Fibroblast of skin of right biceps (primary cell): Measurements from ENCODE around the gene RPL37.
"Not testable (repeated sequence)": the region's sequence is repeated elsewhere in the genome, so short reads cannot be mapped to it uniquely, and the experiment has no call there.

Experiments
- DNase-seq: peaks from one replicate; pipeline ENCODE4 v3.0.0-alpha.2; 2013

RPL37 gene

DNA sequence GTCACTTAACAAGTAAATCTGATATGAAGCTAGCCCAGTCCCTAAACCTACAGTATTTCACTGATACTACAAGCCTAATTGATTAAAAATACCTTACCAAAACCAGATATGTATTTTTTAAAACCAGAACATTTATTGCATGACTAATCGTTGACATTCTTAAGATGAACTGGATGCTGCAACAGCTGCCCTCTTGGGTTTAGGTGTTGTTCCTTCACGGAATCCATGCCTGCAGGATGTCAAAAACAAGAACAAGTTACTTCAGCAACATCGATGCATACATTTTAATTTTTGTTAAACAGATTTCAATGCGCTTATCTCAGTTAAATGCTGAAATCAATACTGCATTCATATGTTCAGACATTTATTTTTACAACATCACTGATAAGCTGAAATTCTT, 2.7 kb downstream of the RPL37 start:
- DNase-seq: no peak

DNA sequence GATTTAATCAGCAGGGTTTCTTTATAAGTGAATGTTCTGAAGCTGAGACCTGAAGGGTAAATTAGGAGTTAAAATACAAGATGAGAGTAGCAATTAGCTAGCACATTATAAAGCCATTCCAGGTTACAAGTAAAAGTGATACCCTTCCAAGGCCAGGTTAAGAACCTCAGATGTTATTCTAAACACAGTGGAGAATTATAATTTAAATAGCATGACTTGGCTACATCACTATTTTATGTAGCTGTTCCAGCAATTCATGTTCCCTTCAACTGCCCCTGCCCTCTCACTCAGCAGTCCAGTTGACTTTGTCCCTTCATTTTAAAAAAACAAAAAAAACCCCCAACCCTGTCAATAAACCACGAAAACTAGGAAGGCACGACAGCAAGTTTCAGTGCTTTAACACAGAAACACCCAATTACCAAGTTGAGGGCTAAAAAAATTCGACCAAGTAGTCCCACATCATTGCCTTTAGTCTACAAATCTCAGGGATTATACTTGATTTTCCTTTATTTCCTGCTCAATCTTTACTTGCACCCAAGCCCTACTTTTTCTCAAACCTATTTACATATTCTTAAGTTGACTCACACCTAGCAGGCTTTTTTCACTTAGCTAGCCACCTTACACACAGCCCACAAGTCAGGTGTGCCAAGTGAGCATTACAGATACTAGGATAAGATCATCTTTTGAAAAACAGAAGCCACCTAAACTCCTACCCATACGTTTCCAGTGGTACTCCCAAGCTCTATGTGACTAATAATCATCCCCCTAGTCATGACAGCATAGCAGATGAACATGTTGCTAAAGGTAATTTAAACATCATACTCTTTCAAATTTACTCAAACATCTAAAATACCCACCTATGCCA, 3.4 kb downstream of the RPL37 start:
- no peak for DNase-seq

DNA sequence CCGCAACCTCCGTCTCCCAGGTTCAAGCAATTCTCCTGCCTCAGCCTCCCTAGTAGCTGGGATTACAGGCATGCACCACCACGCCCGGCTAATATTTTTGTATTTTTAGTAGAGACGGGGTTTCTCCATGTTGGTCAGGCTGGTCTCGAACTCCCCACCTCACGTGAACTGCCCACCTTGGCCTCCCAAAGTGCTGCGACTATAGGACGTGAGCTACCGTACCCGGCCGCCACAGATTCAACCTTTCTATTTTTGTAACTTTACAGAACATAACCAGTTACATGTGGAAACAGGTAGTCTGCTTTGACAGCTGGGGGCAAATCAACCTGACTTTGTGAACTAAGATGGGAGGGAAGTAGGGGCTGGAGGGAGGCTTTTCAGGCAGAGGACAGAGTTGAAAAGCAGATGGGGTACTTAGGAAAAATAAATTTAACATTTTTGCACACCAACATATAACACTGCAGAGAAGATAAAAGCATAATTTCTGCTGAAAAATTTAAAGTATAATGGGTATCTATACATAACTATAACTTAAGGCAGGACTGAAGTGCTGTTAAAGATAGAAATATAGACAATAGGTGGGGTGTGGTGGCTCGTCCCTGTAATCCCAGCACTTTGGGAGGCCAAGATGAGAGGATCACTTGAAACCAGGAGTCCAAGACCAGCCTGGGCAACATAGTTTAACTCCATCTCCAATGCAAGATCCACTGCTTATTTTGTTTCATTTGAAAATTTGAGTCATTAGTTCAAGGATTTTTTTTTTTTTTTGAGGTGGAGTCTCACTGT, 5.1 kb downstream of the RPL37 start:
- DNase-seq: no peak

DNA sequence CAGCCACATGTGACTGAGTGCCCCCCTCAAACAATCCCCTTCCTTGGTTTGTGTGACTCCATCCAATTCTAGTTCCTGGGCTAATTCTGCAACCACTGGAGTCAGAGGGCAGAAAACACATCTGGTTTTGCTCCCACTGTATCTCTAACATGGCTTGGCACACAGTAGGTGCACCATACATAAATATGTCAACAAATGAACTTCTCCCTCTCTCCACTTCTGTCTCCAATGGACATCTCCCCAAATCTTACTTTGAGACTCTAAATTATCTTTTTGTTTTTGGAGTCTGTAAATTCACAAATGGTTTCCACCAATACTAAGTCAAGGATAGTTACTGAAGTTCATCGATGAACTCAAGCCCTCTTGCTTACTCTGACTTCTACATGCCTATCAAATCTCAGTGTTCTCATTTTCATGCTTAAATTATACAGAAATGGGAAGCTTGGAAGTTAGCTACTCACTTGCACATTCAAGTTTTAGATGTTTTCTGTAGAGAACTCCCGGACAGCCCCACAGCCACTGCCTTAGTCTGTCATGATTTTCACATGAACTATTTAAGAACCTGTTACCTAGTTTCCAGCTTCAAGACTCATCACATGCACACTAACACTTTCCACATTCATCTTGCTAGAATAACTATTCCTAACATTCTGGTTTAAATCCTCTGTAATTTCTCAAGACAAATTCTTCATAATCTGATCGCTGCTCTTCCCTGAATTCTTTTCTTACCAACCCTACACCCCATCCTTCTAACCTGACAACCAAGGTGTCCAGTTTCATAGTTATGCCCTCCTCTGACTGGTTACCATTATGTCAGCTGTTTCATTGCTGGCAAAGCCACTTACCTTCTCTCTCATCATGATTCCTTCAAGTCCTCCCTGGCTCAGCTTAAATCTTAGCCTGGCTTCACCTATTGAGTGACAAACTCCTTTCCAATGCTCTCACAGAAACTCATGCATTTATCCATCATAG, 6.0 kb downstream of the RPL37 start:
- no peak for DNase-seq

DNA sequence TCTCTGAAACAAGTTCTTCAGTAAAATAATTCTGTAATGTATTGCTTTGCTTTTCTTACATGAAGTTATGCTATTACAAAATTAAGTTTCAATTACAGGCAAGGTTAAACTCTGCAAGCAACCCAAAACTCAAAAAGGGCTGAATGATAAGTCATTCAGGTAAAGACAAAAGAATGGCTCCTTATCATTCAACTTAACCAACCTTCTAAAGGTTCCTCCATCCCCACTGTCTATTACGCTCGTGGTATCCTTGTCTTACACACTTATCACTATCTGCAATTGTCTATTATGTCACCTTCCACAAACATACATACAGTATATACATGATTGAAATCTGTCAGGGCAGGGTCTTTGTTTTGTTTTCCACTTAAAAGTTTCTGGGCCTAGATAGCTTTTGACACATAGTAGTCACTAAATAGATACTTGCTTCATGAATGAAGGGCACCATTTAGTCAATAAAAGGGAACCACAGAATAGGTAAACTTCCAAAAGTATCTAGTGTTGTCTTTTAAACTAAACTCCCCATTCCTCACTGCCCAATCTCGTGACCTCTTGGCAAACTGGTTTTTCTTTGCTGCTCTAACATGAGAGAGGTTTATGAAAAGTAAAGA, 6.9 kb downstream of the RPL37 start:
- DNase-seq: no peak

DNA sequence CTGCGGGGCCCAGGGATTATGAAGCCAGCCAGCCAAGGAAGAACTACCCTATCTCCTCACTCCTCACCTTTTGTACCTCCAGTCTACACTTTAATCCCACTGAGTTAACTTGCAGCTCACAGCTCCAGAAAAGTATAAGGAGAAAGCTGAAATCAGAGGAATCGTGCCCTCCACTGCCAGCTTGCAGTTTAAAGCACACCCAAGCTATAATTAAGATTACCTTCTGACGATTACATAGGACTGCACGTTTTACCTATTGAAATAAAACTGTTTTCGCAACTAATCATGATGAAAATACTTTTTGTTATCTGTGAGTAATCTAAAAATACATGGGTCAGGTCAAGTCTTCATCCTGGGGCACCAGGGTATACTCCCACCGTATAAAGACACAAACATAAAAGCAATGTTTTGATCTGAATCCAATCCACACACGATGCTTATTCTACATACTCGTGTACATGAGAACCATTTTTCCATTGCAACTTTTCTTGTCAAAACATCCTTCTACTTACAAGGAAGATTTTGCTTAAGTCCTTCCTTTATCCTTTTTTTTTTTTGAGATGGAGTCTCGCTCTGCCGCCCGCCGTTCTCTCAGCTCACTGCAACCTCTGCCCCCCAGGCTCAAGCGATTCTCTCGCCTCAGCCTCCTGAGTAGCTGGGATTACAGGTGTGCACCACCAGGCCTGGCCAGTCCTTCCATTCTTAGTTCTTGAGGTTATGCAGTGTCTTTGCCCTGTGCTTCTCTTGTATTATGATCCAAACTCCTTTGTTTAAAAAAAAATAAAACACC, 7.6 kb downstream of the RPL37 start:
- no peak for DNase-seq

DNA sequence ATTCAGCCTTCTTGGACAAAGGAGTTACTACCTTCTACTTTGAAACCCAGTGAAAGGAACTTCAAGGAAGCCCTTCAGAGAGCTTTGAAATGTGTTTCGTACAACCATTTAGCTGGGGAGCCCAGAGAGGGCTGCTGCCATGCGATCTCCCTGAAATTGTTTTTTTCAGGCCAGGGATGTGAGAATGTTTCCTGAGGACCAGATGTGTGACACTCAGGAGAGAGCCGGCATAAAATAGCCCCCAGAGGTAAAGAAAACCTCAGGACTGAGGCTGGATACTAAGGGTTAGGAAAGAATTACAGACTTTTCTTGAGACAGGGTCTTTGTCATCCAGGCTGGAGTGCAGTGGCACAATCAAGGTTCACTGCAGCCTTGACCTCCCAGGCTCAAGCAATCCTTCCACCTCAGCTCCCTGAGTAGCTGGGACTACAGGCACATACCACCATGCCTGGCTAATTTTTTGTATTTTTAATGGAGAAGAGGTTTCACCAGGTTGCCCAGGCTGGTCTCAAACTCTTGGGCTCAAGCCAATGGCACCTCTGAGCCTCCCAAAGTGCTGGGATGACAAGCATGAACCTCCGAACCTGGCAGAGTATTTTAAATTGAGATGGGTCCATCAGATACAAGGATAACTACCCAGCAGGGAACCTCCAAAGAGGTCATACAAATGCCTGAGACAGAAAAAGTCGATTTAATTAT, 8.4 kb downstream of the RPL37 start:
- no peak for DNase-seq

DNA sequence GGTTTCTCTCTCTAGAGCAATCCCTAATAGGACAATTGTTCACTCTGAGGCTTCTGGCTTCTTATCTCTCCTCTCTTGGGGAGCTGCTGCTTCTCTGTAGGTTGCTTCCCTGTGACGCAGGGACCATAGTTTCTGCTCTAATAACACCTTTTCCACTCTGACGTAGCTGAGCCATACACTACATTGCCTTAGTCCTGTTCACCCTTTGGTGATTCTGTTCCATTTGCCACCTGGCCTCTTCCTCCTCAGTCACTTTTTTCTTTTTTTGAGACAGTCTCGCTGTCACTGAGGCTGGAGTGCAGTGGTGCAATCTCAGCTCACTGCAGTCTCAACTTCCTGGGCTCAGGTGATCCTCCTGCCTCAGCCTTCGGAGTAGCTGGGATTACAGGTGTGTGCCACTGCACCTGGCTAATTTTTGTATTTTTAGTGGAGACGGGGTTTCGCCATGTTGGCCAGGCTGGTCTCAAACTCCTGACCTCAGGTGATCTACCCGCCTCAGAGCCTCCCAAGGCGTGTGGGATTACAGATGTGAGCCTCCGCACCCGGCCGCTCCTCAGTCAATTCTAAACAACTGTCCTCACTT, 9.5 kb downstream of the RPL37 start:
- not testable (repeated sequence) for DNase-seq

DNA sequence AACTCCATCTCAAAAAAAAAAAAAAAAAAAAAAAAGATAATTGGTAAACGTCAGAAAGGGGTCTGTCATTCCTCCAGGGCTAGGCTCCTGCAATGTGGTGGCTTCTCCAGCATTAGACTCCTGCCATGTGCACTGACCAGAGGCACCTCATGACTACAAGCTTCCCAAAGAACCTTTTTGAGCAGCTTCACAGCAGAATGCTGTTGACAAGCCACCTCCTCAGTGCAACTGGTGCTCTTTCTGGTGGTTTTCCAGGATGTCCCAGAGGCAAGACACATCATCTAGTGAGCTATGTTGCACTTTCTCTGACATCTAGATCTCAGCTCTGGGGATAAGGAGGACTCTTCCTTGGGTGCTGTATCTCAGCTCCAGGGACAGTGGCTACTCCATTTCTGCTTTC, 11.6 kb downstream of the RPL37 start:
- DNase-seq: no peak

DNA sequence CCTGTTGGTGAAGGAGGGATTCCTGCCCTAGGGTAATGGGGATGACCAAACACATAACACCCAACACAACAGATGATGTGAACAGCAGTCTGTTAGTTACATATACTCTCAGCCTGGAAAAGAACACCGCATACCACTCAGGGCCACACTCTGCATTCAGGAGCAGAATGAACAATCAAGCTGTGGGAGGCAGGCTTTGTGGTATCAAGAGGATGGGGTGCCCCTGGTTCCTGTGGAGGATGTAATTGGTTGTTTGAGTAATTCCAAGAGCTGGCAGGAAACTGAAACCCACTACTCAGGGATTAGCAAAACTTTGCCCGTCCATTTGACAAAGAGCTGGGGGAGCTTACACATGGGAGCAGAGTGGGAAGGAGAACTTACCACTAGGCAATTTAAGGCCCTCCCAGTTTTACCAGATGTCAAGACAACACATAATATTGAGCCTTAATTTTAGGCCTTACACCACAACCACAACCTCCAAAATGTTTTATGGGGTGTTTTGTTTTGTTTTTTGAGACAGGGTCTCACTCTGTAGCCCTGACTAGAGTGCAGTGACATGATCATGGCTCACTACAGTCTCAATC, 21.2 kb downstream of the RPL37 start:
- DNase-seq: no peak

DNA sequence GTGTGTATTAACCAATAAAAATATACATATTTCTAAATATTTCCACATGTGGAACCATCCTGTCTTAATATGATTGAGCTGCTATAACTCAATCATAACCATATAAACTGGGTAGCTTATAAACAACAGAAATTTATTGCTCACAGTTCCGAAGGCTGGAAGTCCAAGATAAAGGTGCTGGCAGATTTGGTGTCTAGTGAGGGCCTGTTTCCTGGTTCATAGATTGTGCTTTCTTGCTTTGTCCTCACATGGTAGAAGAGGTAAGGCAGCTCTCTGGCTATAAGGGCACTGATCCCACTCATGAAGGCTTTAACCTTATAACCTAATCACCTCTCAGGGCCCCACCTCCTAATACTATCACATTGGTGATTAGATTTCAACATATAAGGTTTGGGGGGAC, 22.9 kb downstream of the RPL37 start:
- no peak for DNase-seq

DNA sequence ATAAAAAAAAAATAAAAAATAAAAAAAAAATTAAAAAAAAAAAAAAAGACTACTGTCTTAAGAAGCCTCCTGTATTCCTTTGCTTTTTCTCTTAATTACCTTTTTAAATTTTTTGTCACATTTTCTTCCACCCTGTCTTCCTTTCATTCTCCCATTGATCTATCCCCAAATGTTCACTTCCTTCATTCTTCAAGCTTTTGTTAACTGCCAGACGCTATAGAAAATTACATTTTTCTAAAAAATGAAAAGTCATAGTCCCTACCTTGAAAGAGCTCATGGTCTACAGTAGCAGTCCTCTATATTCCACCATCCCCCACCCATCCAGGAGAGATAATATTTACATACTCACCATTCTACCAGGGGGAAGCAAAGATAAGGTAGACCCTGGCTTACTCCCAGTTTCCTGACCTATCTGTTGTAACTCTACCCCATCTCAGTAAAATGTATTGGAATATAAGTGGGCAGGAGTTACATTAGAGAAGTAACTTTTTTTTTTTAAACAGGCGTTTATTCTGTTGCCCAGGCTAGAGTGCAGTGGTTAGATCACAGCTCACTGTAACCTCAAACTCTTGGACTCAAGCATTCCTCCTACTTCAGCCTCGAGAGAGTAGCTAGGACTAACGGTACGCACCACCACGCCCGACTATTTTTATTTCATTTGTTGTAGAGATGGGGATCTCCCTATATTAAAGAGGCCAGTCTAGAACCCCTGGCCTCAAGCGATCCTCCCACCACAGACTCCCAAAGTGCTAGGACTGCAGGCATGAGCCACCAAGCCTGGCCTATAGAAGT, 33.1 kb downstream of the RPL37 start:
- DNase-seq: no peak

DNA sequence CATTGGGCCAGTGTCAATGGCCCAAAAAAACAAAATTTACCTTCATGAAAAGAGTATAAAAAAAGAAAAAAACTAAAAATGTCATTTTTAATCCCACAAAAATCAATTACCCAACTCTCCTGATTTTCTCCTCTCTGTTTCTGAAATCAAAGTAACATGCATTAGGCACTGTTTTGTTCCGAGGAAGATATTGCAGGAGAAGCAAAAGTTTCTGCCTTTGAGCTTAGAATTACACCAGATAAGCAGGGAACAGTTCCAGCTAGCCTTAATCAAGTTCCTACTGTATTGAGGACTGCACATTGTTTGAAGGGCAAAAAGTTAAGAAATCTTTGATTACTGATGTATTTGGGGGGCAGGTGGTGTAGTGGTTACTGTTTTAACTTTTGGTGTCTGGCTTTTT, 35.8 kb downstream of the RPL37 start:
- DNase-seq: no peak

DNA sequence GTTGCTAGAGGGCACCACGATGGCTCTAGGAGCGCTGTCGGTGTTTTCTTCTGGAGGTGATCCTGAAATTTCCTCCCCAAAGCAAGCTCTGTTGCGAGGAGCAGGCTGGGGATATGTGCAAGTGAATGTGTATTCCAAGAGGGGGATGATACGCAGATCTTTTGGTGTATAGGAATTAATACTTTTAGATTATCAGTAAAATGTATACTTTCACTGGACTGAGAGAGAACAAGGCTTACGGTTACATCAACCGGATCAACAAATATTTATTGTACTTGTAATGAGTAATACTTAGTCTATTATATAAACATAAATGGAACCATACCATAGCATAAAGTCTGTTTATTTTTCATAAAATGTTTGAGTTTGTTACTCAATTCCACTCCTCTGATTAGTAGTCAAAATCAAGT, 36.2 kb downstream of the RPL37 start:
- DNase-seq: no peak

DNA sequence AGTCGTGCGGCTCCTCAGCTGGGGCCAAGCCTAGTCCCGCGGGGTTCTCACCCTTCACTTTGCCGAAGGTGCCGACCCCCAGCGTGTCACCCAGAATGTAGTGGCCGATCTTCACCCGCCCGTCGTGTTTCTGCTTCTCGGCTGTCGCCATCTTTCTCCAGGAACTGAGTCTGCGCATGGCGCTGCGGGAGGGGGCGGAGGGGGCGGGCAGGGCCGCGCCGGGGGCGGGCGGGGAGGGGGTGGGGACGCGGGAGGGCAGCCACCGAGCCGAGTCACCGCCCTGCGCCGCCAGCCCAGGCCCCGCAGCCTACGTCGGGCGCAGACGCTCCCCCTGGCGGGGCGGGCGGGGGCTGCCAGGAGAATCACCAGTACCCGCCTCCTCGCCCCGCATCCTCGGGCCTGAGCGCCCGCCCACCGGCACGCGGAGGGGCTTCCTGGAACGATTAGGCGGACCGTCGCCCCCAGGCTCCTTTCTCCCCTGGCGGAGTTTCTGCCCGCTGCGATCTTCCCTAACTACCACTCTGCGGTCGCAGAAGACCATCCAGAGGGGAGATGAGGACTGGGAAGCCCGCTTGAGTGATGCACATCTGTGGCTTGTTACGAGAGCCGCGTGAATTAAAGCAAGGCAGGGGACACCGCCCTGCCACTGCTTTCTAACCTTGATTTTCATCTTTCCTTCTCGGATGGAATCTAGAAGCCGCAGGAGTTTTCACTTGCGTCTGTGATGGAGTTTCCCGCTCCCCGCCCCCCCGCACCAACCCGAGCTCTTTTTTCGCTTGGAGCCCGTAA, 36.8 kb downstream of the RPL37 start, which contains the start of gene PRKAA1:
Gene PRKAA1, minus strand, starts transcription at position 363 of the 789 bp plus-strand sequence. Its CDS starts 185 bp downstream, at position 178.
- peak; percentile 88 for DNase-seq

DNA sequence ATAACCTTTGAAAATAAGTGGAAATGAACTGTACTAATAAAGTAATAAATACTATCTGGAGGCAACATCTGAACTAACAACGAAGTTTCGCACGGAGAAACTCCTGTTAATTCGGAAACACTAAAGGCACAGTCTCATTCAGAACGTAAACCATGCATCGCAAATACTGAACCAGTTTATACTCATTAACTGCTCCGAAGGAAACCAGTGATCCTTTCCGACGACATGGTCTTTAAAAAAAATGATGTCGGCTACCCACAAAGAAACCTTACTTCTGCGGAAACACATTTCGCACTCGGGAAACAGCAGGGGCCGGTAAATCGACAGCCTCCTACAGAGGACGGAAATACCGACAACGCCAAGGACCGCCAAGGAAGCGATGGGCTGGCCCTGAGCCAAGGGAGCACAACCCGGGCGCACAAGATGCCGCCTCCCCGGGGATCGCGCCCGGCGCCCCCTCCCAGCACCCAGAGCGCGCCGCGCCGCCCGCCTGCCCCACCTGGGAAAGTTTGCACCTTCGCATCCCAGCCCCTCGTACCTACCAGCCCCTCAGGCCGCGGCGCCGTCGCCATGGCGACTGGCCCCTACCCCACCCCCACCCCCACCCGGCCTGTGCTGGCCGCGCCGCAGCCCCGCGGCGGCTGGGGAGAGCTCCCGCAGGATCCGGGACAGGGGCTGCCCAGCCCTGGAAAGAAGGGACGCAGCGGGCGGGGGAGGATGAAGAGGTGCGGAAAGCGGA, 37.6 kb downstream of the RPL37 start:
- peak; percentile 77 for DNase-seq

DNA sequence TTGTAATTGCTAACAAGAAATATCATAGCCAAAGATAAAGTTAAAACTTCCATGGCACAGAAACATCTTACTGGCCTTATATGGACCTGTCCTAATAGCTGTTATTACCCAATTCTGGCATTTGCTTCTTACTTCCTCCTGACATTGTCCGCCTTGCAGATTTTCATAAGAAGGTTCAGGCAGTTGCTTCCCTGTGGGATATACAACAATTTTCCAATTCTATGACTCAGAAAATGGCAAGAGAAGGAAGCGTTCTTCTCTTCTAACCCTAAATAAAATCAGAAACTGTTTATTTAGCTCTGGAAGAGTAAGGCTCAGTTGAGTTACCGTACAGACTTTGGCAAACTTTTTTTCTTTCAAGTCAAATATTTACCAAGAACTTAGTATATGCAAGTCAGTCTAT, 38.5 kb downstream of the RPL37 start:
- peak; percentile 30 for DNase-seq

DNA sequence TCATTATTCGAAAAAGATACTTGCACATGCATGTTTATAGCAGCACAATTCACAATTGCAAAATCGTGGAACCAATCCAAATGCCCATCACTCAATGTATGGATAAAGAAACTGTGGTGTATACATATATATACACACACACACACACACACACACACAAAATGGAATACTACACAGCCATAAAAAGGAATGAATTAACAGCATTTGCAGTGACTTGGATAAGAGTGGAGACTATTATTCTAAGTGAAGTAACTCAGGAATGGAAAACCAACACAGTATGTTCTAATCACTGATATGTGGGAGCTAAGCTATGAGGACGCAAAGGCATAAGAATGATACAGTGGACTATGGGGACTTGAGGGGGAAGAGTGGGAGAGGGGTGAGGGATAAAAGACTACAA, 40.1 kb downstream of the RPL37 start:
- not testable (repeated sequence) for DNase-seq
